Activated naive CD4-positive, alpha-beta T cell (primary cell): Measurements from ENCODE around the gene DUSP1.
A peak's percentile ranks its signal among the peaks of the same experiment; 100 is the strongest.

ENCODE experiments used
- DNase-seq, 4 experiments: peaks; one replicate each; lab custom pipeline; 2025; lab: John Stamatoyannopoulos, UW

The DUSP1 gene

GRCh38 chr5:172777881-172778814 lies 7.2 kb upstream of the DUSP1 start:
- no peak for DNase-seq

- DNase-seq: no peak
These were observed 5.2 kb upstream of the DUSP1 start for GRCh38 chr5:172776235-172776594.

- DNase-seq: no peak
These were observed 4.6 kb upstream of the DUSP1 start for GRCh38 chr5:172775326-172776234.

- DNase-seq: no peak
These were observed 3.7 kb upstream of the DUSP1 start for GRCh38 chr5:172774561-172775315.

- DNase-seq: no peak
These were observed 2.8 kb upstream of the DUSP1 start for GRCh38 chr5:172773481-172774469.

GRCh38 chr5:172772112-172772906 lies 1.3 kb upstream of the DUSP1 start:
- DNase-seq: peak; percentile 49 to 74 (median 64)

DNA sequence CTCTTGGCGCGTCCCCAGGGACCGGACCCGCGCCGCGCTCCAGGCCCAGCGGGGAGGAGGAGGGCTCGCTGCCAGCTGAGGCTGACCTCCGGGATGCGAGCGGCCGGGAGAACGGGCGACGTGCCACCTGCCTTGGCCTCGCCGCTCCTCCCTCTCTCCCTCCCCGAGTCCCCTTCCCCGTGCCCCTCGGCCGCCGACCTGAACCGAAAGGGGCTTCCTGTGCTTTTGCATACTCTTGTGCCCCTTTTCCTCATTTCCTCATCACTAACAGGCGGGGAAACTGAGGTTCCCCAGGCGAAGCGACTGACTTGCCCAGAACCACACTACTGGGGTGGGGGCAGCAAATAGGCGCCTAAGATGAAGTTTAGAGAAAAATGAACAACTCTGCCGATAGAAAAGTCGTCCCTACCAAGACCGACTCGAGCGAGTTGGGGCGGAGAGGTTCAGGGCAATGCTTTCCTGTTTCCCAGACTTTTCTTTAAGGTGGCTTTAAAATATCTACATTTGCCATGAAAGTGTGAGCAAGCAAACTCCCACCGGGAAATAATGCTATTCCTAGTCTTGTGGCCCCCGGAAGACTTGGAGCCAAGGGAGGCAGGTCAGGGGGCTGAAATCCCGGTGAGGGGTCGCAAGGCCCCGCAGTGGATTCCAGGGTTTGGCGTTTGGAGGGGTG lies 580 bp upstream of the DUSP1 start:
- peak in 1 of 4 experiments; percentile 45 for DNase-seq

- peak in 1 of 4 experiments; percentile 42 for DNase-seq
These were observed 671 bp downstream of the DUSP1 start for GRCh38 chr5:172770374-172770674.

DNA sequence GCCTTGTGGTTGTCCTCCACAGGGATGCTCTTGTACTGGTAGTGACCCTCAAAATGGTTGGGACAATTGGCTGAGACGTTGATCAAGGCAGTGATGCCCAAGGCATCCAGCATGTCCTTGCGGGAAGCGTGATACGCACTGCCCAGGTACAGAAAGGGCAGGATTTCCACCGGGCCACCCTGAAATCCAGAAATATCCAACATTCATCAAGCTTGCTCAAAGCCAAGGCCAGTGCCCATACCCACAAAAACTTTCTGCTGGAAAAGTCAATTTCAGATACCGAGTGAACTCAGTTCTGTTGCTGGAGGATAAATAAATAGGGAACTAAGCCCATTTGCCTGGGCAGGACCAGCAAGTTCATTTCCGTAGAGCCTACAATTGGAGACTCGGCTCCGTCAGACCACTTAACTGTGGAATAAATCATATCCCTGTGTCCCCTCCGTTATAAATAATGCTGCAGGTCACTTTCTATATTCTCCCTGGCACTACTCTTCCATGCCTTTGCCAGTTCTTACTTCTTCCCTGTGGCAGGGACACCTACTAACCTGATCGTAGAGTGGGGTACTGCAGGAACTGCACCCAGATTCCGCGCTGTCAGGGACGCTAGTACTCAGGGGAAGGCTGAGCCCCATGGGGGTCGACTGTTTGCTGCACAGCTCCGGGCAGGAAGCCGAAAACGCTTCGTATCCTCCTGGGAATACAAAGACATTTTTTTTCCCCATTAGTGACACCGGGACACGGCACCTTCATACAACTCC lies 1.2 kb downstream of the DUSP1 start:
- peak in 2 of 4 experiments; percentile 9 to 20 for DNase-seq

GRCh38 chr5:172769342-172769615 lies 1.7 kb downstream of the DUSP1 start:
- no peak for DNase-seq

DNA sequence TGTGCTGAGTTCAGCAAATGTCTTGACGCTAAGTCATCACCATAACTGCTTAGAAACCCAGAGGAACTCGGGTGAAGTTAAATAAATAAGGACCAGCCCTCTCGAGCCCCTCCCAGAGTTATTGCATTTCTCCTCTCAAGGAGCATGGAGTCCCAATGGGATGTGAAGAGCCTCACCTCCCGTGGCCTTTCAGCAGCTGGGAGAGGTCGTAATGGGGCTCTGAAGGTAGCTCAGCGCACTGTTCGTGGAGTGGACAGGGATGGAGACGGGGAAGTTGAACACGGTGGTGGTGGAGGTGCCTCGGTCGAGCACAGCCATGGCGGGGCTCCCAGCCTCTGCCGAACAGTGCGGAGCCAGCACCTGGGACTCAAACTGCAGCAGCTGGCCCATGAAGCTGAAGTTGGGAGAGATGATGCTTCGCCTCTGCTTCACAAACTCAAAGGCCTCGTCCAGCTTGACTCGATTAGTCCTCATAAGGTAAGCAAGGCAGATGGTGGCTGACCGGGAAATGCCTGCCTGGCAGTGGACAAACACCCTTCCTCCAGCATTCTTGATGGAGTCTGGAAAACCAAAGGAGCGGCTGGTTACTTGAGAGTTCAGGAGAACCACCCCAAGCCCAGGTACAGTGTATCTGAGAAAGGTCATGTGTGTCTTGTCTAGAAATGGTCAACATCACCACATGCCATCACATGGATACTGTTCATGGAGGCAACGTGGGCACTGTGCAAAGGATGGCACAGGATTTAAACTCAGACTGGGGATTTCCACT lies 2.2 kb downstream of the DUSP1 start:
- peak in 1 of 4 experiments; percentile 13 for DNase-seq

GRCh38 chr5:172768098-172768572 lies 2.9 kb downstream of the DUSP1 start:
- no peak for DNase-seq

GRCh38 chr5:172766287-172767108 lies 4.5 kb downstream of the DUSP1 start:
- DNase-seq: peak in 1 of 4 experiments; percentile 15

DNA sequence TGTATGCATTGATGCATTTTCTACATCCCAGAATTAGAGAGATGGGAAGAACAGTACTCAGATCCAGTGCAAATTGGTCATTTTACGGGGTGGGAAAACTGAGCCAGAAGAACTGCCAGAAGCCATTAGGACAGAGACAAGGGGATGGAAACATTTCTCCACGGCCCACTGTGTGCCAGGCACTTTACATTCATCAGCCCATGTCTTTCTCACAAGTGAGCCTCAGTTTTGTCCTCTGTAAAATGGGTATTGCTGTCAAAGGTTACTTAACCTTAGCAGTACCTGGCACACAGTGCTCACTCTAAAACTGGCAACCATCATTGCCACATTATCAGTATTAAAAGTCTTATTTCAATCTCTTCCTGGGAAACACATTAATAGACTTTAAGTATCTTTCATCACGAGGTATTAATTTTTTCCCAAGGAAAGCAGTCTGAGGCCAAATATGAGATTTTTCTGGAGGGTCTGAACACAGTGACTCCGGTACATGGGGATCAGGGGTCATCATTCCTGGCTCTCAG lies 5.2 kb downstream of the DUSP1 start:
- no peak for DNase-seq

GRCh38 chr5:172764861-172765765 lies 5.9 kb downstream of the DUSP1 start:
- DNase-seq: peak; percentile 63 to 91 (median 80)

DNA sequence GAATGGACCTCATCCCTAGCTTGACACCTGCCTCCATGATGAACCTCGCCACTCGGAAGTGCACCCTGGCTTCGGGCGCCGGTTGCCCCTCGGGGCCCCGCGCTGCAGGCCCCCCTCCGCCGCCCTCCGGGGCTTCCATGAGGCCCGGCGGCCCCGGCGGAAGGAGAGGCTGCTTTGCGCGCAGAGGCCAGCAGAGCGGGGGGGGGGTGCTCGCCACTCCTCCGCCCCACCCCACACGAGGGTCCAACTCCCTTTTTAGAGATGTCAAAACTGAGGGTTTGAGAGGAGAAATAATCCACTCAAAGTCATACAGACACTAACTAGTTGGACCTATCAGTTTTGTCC lies 7.9 kb downstream of the DUSP1 start:
- DNase-seq: no peak
